ENCODE data around the gene TBC1D2B. TPM values are rescaled to one million over a fixed set of nuclear protein-coding genes. Genes with fewer than 3 reads are reported as not detected.

Gene TBC1D2B
- total and polyA plus RNA-seq, 2 of the 4 experiments (the other 2 are of a cell fraction) = 17.7 to 28.3 TPM

DNA sequence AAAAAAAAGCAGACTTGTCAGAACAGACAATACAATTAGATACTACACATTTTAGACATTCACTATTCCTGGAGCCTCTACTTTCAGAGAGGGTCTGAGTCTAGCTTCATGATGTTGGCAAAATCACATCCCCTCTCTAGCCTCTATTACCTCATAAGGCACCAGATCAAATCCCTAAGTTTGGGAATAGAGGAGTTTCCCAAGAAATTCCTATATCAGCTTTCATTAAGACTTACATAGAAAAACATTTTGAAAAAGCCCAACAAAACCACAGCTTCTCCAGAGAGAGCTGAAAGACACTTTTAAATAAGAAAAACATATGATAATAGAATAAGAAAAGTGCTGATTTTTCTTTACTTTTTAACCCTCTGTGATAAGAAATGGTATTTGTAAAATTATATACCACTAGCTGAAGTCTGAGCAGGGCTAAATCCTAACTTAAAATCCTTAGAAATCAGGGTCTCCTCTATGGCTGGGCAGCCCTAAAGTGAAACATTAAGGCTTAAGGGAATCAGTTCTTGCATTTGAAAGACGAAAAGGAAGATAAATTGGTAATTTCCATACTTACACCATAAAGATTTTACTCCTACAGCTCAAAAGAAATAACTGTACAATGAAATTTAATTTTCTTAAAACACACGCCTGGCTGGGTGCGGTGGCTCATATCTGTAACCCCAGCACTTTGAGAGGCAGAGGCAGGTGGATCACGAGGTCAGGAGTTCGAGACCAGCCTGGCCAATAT, 4.3 kb downstream of the TBC1D2B start (continued):
- TF ChIP-seq, protein P1, sequence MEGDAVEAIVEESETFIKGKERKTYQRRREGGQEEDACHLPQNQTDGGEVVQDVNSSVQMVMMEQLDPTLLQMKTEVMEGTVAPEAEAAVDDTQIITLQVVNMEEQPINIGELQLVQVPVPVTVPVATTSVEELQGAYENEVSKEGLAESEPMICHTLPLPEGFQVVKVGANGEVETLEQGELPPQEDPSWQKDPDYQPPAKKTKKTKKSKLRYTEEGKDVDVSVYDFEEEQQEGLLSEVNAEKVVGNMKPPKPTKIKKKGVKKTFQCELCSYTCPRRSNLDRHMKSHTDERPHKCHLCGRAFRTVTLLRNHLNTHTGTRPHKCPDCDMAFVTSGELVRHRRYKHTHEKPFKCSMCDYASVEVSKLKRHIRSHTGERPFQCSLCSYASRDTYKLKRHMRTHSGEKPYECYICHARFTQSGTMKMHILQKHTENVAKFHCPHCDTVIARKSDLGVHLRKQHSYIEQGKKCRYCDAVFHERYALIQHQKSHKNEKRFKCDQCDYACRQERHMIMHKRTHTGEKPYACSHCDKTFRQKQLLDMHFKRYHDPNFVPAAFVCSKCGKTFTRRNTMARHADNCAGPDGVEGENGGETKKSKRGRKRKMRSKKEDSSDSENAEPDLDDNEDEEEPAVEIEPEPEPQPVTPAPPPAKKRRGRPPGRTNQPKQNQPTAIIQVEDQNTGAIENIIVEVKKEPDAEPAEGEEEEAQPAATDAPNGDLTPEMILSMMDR (conservative IDR thresholded peaks at IDR 0.05; ENCODE audit: low read depth, low read length) = no peak
- TF ChIP-seq RFX5 (IDR thresholded peaks at IDR 0.05; ENCODE audit: low read depth, low read length) (no peak), CHD1 (IDR thresholded peaks at IDR 0.05; ENCODE audit: low read depth, low read length) (no peak), MAZ (IDR thresholded peaks at IDR 0.05; ENCODE audit: borderline replicate concordance, low read depth, low read length) (no peak), MAFK (IDR thresholded peaks at IDR 0.05; ENCODE audit: low read depth, low read length) (no peak)

Measured in IMR-90 (cell line).